Stimulated activated naive CD4-positive, alpha-beta T cell (primary cell): ENCODE results near the gene TMEM212.
A peak's percentile ranks its signal among the peaks of the same experiment; 100 is the strongest.

ENCODE experiments used
- DNase-seq, 6 experiments: peaks; one replicate each; lab custom pipeline; 2025; lab: John Stamatoyannopoulos, UW

Gene TMEM212

GRCh38 chr3:171842864-171843518 lies at the start of gene TMEM212:
TMEM212 (plus strand) TSS chr3:171843349; CDS start chr3:171843384, 35 bp downstream.
- no peak for DNase-seq

GRCh38 chr3:171796625-171797264 lies 46.4 kb upstream of the TMEM212 start:
- no peak for DNase-seq

- DNase-seq = no peak
These were observed 45.9 kb upstream of the TMEM212 start for GRCh38 chr3:171797265-171797679.

DNA sequence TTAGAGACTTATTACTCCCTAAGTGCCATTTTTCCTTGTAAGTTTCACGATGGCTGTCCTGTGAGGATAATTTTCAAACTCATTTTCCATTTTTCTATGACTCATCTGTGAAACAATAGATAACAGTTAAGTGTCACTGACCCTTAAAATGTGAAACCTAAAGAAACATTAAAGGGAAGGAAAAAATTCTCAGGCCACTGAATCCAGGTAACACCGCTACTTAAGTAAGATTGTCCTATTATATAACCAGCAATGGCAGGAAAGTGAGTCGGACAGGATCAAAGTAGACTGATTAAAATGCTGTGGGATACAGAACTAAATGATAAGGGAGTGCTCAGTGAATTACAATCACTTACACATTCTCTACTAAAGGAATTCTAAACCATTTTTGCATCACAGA lies 45.3 kb upstream of the TMEM212 start:
- no peak for DNase-seq

GRCh38 chr3:171799501-171799900 lies 43.6 kb upstream of the TMEM212 start:
- no peak for DNase-seq

DNA sequence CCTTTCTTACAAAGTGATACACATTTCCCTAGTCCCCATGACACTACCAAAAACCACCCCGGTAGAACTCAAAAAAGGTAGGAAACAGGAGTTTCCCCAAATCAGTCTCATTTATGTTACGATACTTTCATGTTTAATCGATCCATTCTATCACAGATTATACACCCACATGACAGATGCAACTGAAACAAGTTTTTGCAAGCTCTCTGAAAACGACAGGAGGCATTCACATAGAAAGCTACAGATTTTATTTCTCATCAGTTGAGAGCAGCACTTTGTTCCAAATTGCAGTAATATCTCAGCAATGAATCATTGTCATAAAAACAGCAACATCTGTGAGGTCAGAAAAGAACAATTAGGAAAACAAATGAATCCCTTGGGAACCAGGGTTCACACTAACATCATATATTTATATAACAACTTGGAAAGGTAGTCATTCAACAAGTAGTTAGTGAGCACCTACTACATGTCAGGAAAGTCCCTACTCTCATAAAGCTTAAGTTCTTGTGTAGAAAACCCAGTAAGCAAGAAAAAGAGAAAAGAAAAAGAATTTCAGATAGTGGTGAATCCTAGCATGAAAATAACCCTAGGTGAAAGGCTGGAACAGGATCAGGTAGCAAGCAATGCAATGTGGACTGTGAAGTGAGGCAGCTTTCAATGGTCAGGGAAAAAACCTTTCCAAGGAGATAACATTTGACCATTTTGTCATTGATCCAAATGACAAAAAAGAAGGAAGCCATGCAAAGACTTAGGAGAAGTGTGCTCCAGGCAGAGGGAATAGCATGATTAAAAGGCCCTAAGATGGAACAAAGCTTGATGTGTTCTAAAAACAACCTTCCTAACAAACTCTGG lies 41.2 kb upstream of the TMEM212 start:
- DNase-seq = no peak

DNA sequence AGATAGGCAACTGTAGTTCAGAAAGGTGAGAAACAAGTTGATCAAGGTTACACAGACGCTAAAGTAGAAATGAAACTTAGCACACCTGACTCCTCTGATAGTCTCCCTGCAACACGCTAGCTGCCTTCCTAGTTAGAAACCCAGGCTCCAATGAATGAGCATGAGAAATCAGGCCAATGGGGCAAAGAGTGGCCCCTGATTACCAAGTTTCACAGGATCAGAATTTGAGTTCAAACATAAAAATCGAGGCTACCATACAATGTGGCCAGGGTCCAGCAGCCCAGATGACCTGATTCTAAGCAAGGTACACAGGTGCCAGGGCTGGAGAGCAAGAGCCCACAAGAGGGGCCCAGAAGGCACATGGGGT lies 40.6 kb upstream of the TMEM212 start:
- no peak for DNase-seq

GRCh38 chr3:171803044-171803443 lies 40.1 kb upstream of the TMEM212 start:
- DNase-seq = no peak

DNA sequence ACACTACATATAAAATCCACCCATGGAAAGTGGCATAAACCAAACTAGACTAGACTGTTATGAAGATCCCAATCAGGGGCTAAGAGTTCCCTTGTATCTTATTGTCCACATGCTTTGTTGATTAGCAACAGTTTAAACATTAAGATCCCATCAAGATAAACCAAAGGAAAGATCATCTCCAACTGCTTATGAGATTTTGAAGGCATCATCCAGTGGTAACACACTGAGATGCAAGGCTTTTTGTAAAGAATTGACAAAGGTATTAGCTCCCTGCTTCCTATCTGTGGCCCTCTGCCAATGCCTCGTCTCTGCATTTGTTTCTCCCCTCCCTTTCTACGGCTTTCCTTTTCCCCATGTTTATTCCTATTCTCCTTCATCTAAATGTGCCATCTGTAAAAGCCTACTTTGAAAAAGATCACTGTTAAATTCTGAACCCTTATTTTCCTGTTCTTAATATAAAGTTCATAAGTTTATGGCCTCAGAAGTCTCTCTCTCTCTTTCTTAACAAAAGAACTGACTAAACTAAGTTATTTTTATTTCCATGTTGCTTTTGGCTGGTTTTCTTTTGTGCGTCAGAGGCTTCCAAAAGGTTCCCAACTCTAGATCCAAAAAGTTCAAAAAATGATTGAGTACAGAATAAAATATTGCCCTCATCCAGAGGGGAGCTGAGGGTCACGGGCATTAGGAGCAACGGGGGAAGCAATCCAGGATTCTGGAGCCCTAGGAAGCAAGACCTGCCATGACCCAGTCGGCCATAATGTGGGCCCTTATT lies 38.3 kb upstream of the TMEM212 start:
- DNase-seq = no peak

DNA sequence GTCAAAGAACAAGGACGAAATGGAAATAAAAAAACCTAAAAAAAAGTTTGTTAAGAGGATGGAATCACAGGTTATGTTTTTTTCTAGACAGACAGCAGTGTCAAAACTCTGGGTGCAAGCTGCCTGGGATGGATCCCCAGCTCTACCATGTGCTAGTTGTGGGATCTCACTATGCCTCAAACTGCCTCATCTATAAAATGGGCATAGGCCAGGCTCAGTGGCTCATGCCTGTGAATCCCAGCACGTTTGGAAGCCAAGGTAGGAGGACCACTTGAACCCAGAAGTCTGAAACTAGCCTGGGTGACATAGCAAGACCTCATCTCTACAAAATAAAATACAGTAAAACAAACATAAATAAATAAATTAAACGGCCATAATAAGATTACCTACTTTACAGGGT lies 37.5 kb upstream of the TMEM212 start:
- DNase-seq = no peak

GRCh38 chr3:171806200-171807128 lies 36.7 kb upstream of the TMEM212 start:
- DNase-seq = no peak

GRCh38 chr3:171807129-171807675 lies 35.9 kb upstream of the TMEM212 start:
- DNase-seq = no peak

GRCh38 chr3:171807806-171808205 lies 35.3 kb upstream of the TMEM212 start:
- DNase-seq = no peak

DNA sequence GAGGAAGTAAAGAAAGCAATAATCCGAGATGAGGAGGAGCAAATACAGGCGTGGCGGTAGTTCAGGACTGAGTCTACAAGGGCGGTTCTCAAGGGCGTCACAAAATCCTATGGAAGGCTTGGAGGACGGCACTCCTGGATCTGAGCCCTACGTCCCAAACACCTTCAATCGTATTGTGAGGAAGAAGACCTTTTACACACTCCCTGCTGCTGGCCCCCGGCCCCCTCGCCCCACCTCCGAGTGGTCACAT lies 33.6 kb upstream of the TMEM212 start:
- no peak for DNase-seq

- DNase-seq = peak in 2 of 6 experiments; percentile 18 to 19
These were observed 33.1 kb upstream of the TMEM212 start, which contains the start of gene PLD1 for GRCh38 chr3:171809861-171810628. PLD1 (minus strand) TSS chr3:171810483; CDS start chr3:171738051, 72,432 bp downstream.

GRCh38 chr3:171810629-171811294 lies 32.4 kb upstream of the TMEM212 start:
- no peak for DNase-seq

DNA sequence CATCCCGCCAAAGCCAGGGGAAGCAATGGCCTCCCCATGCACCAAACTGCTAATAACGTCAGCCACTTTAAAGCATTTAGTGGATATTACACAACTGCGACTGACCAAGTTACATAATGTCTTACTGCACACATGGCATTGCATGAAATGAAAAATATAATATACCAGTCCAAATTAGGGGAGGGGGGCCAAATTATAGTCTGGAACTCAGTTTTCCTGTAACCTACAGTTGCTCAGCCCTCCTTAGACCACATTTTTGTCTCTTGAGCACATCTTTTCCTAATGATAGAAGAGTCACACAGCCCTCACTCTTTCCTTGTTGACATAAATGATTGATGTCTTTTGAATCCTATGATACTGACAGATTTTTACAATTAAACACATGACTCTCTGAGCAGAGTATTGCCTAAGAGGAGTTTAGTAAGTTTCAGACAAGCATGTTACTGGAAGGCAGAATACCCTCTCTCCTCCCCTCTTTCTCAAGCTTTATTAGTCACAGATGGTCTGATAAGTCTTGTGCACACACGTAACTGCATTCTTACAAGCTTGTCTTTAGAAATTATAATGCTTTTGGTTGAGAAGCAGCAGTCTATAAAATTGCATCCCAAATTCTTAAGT lies 31.7 kb upstream of the TMEM212 start:
- no peak for DNase-seq

DNA sequence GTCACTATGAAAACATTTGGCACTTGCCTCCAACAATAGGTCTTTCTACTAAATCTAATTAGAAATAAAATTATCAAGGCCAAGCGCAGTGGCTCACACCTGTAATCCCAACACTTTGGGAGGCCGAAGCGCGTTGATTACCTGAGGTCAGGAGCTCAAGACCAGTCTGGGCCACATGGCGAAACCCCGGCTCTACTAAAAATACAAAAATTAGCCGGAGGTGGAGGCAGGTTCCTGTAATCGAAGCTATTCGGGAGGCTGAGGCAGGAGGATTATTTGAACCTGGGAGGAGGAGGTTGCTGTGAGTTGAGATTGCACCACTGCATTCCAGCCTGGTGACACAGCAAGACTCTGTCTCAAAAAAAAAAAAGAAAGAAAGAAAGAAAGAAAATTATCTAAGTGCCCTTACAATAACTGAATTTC lies 31.2 kb upstream of the TMEM212 start:
- DNase-seq = no peak

- DNase-seq = no peak
These were observed 30.3 kb upstream of the TMEM212 start for GRCh38 chr3:171812811-171813210.
